Activated T-helper 9 cell treated with anti-CD3 and anti-CD28 coated beads, Interleukin-2, amount 50 U/mL, for 16 hours (primary cell): ENCODE results near the gene MAPKAPK5.
"Not testable (repeated sequence)": the region's sequence is repeated elsewhere in the genome, so short reads cannot be mapped to it uniquely, and the experiment has no call there.

Experiments used
- DNase-seq: peaks from one replicate; pipeline ENCODE4 v3.0.0-alpha.2; 2020; ENCODE audit warnings: low read depth

MAPKAPK5 gene

GRCh38 chr12:111841750-111842555 is at the start of gene MAPKAPK5:
TSS of gene MAPKAPK5 (plus strand) at chr12:111842228. CDS start at chr12:111842734, 506 bp downstream.
- peak; percentile 94 for DNase-seq

DNA sequence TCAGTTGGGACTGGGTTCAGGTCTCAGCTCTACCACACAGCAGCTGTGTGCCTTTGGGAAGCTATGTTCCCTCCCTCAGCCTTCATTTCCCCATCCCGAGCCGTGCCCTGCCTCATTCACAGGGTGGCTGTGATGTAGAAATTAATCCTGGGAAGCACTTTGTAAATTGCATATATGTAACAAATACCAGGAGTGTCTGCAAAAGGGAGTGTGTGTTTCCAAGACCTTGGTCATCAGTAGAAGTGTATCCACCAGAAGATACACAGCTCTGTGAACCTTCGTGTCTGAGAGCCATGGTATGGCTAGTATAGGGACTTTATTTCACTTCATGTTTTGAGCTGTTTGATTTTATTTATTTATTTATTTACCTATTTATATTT is 49.2 kb upstream of the MAPKAPK5 start:
- DNase-seq: no peak

DNA sequence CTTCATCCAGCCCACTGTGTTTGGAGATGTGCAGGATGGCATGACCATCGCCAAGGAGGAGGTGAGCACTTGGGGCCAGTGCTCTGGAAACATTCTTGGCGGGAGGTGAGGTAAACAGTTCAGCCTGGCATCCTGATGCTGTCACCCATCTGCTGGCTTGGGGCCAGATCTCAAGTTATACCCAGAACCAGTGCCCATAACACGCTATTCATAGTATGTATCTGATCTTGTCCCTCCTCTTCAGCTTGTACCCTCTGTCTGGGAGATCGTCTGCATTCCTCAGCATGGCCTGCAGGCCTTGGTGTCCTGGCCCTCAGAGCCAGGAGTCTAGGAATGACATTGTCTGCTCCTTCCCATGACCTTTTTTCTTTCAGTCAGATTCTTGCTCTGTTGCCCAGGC is 43.8 kb upstream of the MAPKAPK5 start:
- DNase-seq: no peak

DNA sequence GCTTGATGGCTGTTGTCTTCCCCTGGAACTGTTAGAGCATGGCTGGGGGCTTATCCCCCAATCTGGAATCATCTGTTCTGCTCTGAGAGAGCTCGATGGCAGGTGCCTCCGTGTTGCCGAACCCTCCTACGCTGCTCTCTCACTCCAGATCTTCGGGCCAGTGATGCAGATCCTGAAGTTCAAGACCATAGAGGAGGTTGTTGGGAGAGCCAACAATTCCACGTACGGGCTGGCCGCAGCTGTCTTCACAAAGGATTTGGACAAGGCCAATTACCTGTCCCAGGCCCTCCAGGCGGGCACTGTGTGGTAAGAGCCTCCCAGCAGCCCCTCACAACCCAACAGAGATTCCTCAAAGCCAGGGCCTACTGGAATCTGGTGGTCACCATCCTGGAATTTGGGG is 42.3 kb upstream of the MAPKAPK5 start:
- DNase-seq: no peak

- no peak for DNase-seq
Measured at GRCh38 chr12:111803038-111803626, 38.9 kb upstream of the MAPKAPK5 start.

- DNase-seq: no peak
Measured at GRCh38 chr12:111803851-111804250, 38.2 kb upstream of the MAPKAPK5 start.

DNA sequence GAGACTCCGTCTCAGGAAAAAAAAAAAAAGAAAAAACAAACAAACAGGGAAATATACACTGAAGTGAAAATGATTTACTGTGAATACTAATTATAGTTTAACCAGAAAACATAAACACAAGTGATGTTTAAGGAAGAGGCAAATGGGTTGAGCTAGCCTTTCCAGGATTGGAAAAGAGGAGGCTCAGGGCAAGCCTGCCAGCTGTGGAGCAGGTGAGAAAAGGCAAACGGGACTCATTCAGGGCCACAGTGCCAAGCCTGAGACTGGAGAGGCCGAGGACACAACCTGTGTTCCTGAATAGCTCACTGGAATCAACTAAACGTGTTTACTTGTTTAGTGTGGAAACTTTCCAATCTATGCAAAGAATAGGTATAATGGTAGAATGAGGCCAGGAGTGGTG is 35.7 kb upstream of the MAPKAPK5 start:
- DNase-seq: no peak

DNA sequence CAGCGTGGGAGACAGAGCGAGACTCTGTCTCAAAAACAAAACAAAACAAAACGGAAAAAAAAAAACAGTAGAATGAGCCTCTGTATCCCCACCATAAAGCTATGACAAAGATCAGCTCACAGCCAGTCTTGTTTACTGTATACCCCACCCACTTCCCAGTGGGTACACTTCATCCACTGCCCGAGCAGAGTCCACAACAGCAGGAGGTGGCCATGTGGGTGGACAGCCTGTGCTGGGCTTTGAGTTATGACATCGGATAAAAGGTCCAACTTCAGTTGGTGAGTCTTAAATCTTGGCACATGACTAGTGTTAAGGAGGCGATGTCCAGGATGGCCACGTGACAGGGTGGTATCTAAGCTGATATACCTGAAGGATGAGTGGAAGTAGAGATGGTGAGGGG is 34.8 kb upstream of the MAPKAPK5 start:
- DNase-seq: no peak

GRCh38 chr12:111812881-111813741 is 28.9 kb upstream of the MAPKAPK5 start:
- peak; percentile 40 for DNase-seq

DNA sequence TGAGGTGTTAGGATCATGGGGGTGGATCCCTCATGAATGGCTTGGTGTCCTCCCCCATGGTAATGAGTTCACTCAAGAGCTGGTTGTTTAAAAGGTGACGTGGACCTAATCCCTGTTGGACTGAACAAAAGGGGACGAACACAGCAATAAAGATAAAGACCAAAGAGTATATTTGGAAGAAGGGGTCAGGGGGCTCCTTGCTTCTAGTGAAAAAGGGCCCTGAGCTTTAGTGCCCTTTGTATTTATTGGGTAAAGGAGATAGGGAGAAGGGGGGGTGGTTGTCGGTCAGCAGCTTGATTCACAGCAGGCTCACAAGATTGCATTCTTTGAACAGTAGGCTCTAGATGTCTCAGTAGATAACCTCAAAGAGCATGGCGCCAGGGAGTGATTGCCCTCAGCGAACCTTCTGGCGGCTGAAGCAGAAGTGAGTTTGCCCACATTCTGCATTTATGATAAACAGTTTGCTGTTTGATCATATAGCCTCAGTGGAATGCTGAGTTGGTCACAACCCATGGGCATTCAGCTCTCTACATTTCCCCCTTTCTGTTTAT is 25.9 kb upstream of the MAPKAPK5 start:
- DNase-seq: no peak

GRCh38 chr12:111816898-111817297 is 25.1 kb upstream of the MAPKAPK5 start:
- not testable (repeated sequence) for DNase-seq

DNA sequence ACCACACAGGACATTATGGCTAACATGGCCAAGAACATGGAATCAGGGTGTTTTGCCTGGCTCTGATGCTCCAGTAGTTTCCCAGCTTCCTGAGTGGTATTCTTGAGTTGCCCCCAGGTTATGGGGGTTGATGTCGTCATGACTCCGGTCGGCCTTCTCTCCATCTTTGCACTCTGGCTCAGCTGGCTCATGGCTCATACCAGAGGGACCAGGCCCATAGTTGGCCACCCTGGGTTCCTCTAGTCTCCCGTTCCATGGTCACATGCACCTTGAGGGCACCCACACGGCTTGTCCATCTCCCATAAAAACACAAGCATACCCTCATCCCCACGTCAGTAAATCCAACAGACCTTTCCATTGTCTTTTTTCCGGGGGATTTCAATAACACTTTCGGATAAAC is 23.7 kb upstream of the MAPKAPK5 start:
- no peak for DNase-seq

DNA sequence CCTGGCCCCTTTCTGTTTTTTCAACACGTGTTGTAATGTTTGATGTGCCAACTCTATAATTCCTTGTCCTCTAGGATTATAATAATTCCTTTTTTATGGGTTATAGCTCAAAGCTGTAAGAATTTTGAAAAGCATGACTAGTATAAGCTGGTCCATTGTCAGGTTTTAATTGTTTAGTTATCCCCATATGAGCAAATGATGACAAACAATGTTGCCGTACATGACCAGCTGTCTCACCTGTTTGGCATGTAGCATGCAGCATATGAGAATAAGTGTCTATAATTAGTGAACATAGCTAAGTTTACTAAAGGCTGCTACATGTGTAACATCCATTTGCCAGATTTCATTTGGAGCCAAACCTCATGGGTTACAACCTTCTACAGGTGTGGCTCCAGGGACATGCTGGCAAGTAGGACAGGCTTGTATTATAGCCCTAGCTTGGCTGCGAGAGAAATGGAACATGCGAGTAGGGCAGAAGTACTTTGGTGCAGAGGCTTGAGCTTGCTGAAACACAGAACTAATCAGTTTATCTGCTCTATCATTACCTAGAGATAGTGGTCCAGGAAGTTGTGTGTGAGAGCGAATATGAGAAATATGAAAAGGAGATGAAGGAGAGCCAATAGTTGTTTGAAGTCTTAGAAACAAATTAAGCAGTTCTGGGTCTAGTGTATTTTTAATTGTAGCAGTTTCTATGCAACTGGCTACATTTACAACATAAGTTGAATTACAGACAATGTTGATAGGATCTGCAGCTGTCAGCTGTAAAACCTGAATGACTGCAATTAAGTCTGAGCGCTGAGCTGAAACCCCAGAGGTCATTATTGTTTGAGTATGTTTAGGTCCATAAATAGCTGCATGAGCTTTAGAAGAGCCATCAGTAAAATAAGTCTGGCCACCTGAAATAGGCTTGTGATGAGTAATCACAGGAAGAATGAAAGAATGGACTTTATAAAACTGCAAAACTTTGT is 22.6 kb upstream of the MAPKAPK5 start:
- no peak for DNase-seq

DNA sequence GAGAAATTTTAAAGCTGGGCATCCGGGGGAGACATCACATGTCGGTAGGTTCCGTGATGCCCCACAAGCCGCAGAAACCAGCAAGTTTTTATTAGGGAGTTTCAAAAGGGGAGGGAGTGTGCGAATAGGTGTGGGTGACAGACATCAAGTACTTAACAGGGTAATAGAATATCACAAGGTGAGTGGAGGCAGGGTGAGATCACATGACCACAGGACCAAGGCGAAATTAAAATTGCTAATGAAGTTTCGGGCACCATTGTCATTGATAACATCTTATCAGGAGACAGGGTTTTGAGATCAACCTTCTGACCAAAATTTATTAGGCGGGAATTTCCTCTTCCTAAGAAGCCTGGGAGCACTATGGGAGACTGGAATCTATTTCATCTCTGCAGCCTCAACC is 21.2 kb upstream of the MAPKAPK5 start:
- DNase-seq: not testable (repeated sequence)

- DNase-seq: no peak
Measured at GRCh38 chr12:111822886-111823285, 19.1 kb upstream of the MAPKAPK5 start.

- DNase-seq: no peak
Measured at GRCh38 chr12:111823891-111824290, 18.1 kb upstream of the MAPKAPK5 start.

DNA sequence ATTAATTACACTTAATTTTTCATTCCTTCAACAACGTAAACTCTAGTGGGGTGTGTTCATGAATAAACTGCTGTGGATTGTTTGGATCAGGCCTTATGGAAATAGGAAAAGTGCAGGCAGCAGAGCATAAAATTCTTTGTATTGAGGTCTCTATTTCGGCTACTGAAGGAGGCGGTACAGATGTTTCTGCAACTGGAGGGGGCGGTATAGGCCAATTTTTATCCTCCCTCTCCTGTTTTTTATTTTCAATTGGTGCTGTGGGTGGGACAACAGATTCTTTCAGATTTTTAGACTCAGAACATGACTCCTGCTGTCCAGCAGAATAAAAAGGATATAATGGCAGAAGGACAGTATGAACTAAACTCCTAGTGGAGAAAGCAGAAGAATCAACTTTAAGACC is 17.7 kb upstream of the MAPKAPK5 start:
- DNase-seq: not testable (repeated sequence)

DNA sequence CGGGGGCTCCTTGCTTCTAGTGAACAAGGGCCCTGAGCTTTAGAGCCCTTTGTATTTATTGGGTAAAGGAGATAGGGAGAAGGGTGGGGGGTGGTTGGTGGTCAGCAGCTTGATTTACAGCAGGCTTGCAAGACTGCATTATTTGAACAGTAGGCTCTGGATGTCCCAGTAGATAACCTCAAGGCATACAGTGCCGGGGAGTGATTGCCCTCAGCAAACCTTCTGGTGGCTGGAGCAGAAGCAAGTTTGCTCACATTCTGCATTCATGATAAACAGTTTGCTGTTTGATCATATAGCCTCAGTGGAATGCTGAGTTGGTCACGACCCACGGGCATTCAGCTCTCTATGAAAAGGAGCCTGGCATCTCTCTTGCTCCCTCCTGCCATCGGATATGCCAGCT is 16.5 kb upstream of the MAPKAPK5 start:
- no peak for DNase-seq

GRCh38 chr12:111826316-111826715 is 15.7 kb upstream of the MAPKAPK5 start:
- no peak for DNase-seq

DNA sequence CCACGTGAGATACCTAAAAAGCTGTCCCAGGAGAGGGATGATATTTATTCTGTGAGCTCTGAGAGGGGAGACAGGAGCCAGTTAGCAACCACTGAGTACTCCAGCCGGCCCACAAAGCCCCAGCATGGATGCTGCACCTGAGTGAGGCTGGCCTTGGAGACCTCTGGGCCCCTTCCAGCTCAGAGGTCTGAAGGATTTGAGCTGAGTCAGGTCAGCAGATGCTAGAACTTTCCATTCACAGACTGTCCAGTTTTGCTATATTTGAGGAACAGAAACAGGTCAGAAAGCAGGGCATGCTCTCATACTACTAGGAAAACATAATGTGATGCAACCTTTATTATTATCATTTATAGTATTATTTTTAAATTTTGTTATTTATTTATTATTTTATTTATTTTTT is 15.0 kb upstream of the MAPKAPK5 start:
- no peak for DNase-seq

GRCh38 chr12:111827907-111828306 is 14.1 kb upstream of the MAPKAPK5 start:
- DNase-seq: no peak
